Effector memory CD8-positive, alpha-beta T cell (primary cell): ENCODE data around the gene HCN4.

Experiments used
- ATAC-seq: fragments of 150-1000 bp; cut with Tn5 transposase; replicated peaks from 2 replicates; pipeline ENCODE4 v1.10.0; 2021; ENCODE audit warnings: mild to moderate bottlenecking, moderate library complexity
- DNase-seq, 3 experiments: peaks; one replicate each; pipeline ENCODE4 v3.0.0; 2021
- H3K27ac Mint-ChIP-seq, 2 donors: one replicate each; pipeline ENCODE4 v1.8.0; 2022; ENCODE audit warnings: mild to moderate bottlenecking in 2 of 2, mixed read lengths in 2 of 2, moderate library complexity in 2 of 2
- H3K27me3 Mint-ChIP-seq, 2 donors: one replicate each; pipeline ENCODE4 v1.8.0; 2022; ENCODE audit warnings: mixed read lengths in 2 of 2
- H3K36me3 Mint-ChIP-seq: one replicate; pipeline ENCODE4 v1.8.0; 2022; ENCODE audit warnings: mild to moderate bottlenecking, moderate library complexity, mixed read lengths; ENCODE audit not compliant: insufficient read depth
- H3K4me1 Mint-ChIP-seq, 2 donors: one replicate each; pipeline ENCODE4 v1.8.0; 2022; ENCODE audit warnings: low read depth in 2 of 2, mixed read lengths in 2 of 2
- H3K4me3 Mint-ChIP-seq, 2 donors: one replicate each; pipeline ENCODE4 v1.8.0; 2022; ENCODE audit warnings: mild to moderate bottlenecking in 2 of 2, mixed read lengths in 2 of 2, moderate library complexity in 2 of 2
- H3K9me3 Mint-ChIP-seq, 2 donors: one replicate each; pipeline ENCODE4 v1.8.0; 2022; ENCODE audit warnings: mixed read lengths in 2 of 2

Gene HCN4

DNA sequence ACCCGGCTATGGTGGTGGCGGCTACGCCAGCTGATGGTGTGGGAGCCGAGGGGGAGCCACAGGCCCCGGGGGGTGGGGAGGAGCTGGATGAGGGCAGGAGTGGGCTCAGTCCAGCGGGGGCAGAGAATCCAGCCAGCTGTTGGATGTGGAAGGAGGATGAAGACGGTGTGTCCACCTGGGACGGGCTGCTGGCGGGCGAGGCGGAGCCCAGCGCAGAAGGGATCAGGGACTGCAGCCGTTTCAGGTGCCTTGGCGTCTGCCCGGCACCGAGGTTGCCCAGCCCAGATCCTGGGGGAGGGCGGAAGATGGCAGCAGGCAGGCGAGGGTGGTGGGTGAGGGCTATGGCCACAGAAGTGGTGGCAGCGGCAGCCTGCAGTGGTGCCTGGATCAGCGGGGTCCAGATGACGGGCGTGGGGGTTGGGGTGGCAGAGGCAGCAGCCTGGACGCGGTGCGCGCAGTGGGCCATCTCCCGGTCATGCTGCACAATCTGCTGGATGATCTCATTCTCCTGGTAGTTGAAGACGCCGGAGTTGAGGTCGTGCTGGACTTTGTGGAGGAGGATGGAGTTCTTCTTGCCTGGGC lies 45.3 kb downstream of the HCN4 start:
- H3K36me3 Mint-ChIP-seq = no peaks in the 10 kb centered on the region
- peaks cover 0 to 2% of the 10 kb centered on the region in 2 donors for H3K4me1 Mint-ChIP-seq
- H3K4me3 Mint-ChIP-seq = no peak overlapping the region
- ATAC-seq (no peak), DNase-seq (no peak)
- no peaks in the 10 kb centered on the region for H3K9me3 Mint-ChIP-seq
- H3K27me3 Mint-ChIP-seq = peaks cover 20 to 68% of the 10 kb centered on the region in 2 donors
- no peak overlapping the region for H3K27ac Mint-ChIP-seq

DNA sequence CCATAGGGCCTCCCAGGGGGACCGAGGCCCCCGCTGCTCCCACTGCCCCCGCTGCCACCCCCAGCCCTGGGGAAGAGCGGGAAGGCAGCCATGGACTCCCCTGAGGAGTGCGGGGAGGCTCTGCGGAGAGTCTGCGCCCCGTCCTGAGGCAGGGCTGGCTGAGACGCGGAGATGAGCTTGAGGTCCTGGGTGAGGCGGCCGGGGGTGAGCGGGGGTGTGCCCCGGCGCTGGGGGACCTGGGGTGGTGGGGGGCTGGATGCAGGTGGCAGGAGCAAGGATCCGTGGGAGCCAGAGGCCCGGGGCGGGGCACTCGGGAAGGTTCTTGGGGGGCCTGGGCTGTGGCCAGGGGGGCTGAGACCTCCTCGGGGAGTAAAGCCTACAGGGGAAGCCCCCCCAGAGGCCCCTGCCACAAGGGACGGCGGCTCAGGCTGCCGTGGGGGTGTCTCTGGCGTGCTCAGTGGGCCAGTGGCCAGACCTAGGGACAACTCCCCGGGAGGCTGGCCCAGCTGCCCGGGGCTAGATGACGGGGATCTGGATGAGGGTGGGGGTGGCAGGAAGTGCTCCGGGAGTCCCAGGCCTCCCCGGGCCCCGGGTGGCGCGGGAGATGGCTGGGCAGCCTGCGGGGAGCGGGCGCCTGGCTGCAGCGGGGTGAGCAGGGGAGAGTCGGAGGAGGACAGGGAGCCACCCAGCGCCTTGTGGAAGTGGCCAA lies 45.9 kb downstream of the HCN4 start:
- DNase-seq (no peak), ATAC-seq (no peak)
- Mint-ChIP-seq H3K36me3 (no peaks in the 10 kb centered on the region), H3K27me3 (peaks cover 22 to 61% of the 10 kb centered on the region in 2 donors), H3K4me1 (peaks cover 0 to 2% of the 10 kb centered on the region in 2 donors), H3K27ac (no peak overlapping the region), H3K9me3 (no peaks in the 10 kb centered on the region), H3K4me3 (no peak overlapping the region)

DNA sequence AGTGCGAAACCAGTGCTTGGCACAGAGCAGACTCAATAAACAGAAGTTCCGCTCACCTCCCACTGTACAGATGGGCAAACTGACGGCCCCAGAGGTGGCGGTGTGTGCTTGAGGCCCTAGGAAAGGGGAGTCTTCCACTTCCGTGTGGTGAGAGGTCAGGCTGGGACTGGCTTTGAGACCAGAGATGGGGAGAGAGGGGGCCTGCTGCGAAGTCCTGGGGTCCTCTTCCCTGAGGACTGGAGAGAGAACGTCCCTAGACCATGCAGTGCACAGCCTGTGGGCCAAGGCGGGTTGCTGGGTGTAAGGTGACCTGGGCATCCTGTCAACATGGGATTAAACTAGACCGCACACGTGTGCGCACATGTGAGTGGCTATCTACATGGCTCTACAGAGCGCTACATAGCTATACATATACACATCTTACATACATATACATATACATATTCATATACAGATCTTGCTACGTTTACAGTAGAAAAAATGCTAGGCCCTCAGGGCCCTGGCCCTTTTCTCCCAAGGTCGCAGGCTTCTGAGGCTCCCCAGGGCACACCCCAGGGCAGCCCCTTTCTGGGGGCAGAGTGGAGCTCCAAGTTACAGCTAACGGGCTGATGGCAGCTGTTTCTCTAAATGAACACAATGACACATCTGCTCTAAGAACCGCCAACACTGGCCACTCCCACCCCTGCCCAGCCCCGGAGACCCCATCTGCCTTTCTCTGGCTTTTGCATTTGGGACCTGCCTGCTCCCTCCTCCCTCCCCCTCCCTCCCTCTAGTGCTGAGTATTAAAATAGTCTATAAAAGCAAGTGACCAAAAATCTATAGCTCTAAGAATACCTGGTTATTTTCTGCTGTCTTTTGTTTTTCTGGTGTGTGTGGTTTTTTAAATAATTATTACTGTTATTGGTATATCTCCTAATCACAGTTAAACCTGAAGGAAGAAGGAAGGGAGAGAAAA lies 47.0 kb downstream of the HCN4 start:
- Mint-ChIP-seq H3K4me3 (no peak overlapping the region), H3K9me3 (no peaks in the 10 kb centered on the region), H3K27me3 (peaks cover 28 to 54% of the 10 kb centered on the region in 2 donors), H3K4me1 (peaks cover 2 to 4% of the 10 kb centered on the region in 2 donors), H3K36me3 (no peaks in the 10 kb centered on the region), H3K27ac (no peak overlapping the region)
- DNase-seq (no peak), ATAC-seq (no peak)

DNA sequence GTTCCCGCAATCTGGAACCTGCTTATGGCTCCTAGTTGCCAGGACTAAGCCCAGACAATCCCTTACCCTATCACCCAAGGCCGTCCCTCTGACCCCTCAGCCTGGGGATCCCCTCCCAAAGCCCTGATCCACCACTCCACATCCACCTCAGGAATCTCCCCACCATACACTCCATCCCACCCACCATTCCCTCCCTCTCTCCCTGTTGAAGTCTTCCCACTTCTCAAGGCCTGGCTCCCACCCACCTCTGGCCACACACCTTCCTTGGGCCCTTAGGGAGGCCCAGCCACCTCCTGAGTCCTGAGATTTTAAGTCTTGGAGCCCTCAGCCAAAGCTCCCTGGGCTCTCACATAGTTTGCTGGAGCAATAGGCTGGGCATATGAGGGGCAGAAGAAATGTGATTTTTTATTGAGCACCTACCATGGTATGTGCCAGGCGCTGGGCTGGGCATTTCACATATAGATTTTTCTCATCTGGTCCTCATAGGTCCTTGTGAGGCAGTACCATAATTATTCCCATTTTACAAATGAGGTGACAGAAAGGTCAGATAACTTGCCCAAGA lies 48.1 kb downstream of the HCN4 start:
- no peak overlapping the region for H3K4me3 Mint-ChIP-seq
- peaks cover under 1 to 4% of the 10 kb centered on the region in 2 donors for H3K4me1 Mint-ChIP-seq
- DNase-seq = no peak

DNA sequence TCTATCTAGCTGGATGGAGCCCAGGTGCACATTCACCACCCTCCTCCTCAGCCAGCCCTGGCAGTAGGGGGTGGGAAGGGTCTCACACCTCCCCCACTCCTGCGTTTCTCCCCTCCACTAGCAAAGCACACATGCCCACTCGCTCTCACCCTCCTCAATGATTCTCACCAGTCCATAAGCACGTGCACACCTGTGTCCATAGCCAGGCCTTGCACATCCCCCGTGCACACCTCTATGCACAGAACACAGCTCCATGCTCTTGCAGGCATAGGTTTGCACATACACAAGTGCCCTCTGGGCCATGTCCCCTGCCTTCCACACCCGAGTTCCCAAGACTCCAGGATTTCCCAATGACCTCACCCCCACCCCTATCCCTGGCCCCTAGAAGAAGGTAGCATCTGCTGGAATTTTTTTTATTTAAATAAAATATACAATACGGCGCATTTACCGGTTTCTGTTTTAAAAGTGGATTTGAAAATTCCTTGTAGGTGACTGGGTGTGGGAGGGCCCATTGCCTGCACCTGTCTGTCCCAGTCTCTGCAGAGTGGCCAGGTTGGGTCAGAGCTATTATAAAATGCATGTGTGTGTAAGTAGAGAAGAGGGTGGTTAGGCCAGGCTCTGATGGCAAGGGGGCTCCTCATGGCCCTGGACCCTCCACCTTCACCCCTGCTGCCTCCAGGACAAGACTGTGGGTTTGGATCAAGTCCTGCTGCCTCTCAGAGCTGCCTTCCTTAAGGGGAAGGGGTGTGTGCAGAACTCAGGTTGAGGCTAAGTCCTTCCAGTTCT lies 49.1 kb downstream of the HCN4 start:
- no peaks in the 10 kb centered on the region for H3K9me3 Mint-ChIP-seq
- no peak for ATAC-seq
- no peak overlapping the region for H3K27ac Mint-ChIP-seq
- no peak for DNase-seq
- no peak overlapping the region for H3K4me3 Mint-ChIP-seq
- H3K27me3 Mint-ChIP-seq = peaks cover 29 to 44% of the 10 kb centered on the region in 2 donors
- peaks cover 0 to 4% of the 10 kb centered on the region in 2 donors for H3K4me1 Mint-ChIP-seq
- H3K36me3 Mint-ChIP-seq = no peaks in the 10 kb centered on the region

More for the DNA sequence above, 48.1 kb downstream of the HCN4 start:
- Mint-ChIP-seq H3K9me3 (no peaks in the 10 kb centered on the region), H3K27ac (no peak overlapping the region), H3K27me3 (peaks cover 28 to 46% of the 10 kb centered on the region in 2 donors), H3K36me3 (no peaks in the 10 kb centered on the region)
- ATAC-seq = no peak

DNA sequence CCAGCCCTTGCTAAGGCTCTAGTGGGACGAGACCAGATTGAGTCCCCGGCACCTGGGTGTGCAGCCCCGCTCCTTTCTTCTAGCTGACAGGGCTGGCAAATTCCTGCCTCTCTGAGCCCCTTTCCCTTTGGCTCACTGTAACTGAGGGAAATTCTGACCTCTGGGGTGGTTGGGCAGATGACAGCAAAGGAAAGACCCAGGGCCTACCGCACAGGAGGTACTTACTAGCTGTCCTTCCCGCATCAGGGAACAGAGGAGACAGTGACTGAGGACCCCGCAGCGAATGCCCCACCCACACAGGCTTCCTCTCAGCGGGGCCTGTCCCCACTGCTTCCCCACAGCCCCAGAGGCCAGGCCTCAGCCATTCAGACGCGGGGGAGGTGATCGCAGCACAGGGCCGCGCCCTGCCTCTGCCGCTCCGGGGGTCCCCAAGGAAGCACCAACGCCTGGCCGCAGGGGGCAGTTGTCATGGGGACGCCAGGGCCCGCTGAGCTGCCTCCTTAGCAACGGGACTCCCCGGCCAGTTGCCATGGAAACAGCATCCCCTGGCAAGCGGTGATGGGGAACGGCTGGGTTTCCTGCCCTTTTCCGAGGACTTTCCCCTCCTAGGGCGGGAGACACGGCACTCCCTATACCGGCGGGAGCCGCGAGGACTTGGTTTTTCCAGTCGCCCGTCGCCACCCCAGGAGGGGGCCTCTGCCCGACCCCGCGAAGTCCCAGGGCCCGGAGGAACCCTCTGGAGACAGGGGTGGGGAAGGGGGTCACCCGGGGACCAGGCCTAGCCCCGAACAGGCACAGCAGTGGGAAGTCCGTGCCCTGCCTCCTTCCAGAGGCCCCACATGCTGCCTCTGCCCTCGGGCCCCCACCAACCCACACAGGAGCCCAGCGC lies 50.1 kb downstream of the HCN4 start:
- no peaks in the 10 kb centered on the region for H3K36me3 Mint-ChIP-seq
- peaks cover 0 to 4% of the 10 kb centered on the region in 2 donors for H3K4me1 Mint-ChIP-seq
- H3K9me3 Mint-ChIP-seq = no peaks in the 10 kb centered on the region
- no peak overlapping the region for H3K27ac Mint-ChIP-seq
- H3K27me3 Mint-ChIP-seq = peaks cover 34 to 44% of the 10 kb centered on the region in 2 donors
- ATAC-seq (no peak), DNase-seq (no peak)
- no peak overlapping the region for H3K4me3 Mint-ChIP-seq

DNA sequence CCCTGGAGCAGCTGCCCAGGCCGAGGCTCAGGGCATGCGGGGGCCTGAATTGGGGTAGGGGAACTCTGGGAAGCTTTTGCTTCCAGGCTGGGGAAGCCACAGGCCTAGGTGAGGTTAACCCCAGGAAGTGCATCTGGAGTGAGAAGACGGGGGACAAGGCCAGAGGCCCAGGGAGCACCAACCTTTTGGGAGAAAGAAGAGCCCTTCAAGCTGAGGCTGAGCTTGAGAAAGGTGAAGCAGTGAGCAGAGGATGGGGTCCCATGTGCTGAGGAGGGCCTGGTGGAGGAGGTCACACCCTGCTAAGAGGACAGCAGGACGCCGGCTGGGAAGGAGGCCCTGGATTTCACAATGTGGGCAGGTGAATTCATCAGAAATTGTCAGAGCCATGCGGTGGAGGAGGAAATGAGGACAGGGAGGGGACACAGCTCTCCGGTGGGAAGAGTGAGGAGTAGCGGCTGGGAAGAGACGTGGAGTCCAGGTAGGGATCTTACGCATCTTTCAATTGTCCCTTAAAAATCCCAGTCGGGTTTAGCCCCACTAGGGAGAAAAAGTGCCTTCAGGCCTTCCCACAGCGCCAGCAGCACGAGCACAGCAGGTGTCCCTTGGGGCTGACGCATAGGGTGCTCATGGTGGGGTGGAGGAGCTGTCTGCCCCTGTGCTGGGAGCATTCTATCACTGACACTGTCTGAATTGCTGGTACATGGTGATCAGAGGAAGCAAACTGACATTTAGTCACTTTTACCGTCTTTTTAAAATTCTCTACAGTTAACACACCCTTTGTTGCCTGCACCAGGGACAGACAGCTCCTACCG lies 50.9 kb downstream of the HCN4 start:
- H3K27me3 Mint-ChIP-seq = peaks cover 34 to 40% of the 10 kb centered on the region in 2 donors
- no peaks in the 10 kb centered on the region for H3K9me3 Mint-ChIP-seq
- DNase-seq (no peak), ATAC-seq (no peak)
- H3K36me3 Mint-ChIP-seq = no peaks in the 10 kb centered on the region
- peaks cover 0 to 4% of the 10 kb centered on the region in 2 donors for H3K4me1 Mint-ChIP-seq
- H3K4me3 Mint-ChIP-seq = no peak overlapping the region
- no peak overlapping the region for H3K27ac Mint-ChIP-seq

DNA sequence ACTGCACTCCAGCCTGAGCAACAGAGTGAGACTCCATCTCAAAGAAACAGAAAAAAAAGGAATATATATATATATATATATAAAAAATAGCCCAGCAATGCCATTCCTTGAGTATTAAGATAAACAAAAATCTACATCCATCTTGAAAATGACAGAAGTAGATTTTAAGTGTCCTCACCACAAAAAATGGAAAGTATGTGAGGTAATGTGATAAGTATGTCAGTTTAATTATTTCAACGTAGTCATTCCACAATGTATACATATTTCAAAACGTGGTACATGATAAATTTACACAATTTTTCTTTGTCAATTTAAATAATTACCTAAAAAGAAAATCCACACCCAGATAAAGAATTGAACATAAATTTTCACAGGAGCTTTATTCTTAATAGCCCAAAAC lies 54.9 kb downstream of the HCN4 start:
- H3K27ac Mint-ChIP-seq = no peak overlapping the region

DNA sequence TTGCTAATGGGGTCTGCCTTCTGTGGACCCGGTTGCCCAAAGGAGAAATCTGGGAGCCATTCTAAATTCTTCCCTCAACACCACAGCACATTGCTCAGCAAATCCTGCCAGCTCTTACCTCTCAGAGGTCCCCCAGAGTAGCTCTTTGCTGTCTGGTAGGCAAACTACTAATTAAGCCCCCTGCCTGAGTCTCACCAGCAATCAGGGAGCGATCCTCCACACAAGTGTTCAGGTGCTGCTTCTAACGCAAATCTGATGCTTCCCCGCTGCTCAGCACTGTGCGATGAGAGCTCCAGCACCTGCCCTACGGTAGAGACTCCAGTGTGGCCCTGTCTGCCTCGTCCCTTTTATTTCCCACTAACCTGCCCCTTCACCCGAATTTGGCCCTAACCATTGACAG lies 60.5 kb downstream of the HCN4 start:
- Mint-ChIP-seq H3K27ac (no peak overlapping the region), H3K4me1 (no peaks in the 10 kb centered on the region), H3K9me3 (no peaks in the 10 kb centered on the region), H3K4me3 (no peak overlapping the region), H3K36me3 (no peaks in the 10 kb centered on the region), H3K27me3 (no peaks in the 10 kb centered on the region)
- no peak for DNase-seq
- no peak for ATAC-seq

More for the DNA sequence above, 54.9 kb downstream of the HCN4 start:
- Mint-ChIP-seq H3K4me3 (no peak overlapping the region), H3K36me3 (no peaks in the 10 kb centered on the region), H3K27me3 (peaks cover 0 to 14% of the 10 kb centered on the region in 2 donors), H3K4me1 (peaks cover 0 to 4% of the 10 kb centered on the region in 2 donors), H3K9me3 (no peaks in the 10 kb centered on the region)
- ATAC-seq = no peak
- DNase-seq = no peak

DNA sequence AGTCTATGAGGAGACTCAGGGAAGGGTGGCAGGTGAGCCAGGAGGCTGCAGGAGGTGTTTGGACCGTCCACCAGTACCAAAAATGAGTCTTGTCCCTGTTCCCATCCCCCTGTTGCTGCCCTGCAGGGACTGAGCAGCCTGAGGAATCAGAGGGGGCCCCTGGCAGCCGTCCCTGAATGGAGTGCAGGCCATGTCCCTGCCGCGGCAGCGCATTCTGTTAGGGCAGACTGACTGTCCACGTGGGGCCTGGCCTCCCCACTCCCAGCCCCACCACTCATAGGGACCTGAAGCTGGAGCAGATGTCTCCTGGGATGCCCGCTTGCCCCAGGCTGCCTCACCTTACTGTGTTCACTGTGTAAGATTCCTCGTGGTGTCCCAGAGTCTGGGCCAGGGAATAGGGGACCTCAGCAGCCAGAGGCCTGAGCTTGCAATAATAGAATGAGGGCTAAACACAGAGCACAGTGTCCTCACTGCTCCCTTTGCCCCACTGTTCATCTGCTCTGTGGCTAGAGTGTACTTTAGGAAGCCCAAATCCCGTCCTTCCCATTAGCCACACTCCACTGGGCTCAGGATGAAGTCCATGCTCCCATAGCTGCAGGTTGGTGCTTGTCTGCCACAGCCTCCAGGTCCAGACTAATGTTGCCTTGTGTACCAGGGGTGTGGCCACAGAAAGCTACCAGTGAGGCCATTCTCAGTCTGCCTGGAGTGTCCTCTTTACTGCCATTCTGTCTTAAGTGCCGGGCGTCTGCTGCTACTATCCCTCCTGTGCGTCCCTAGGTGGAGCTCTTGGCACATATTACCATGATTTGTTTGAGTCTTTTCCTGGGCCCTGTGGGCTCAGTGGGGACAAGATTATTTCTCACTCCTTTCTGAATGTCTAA lies 63.2 kb downstream of the HCN4 start:
- Mint-ChIP-seq H3K27ac (no peak overlapping the region), H3K36me3 (no peaks in the 10 kb centered on the region), H3K4me3 (no peak overlapping the region), H3K27me3 (no peaks in the 10 kb centered on the region), H3K4me1 (peaks cover 0 to 1% of the 10 kb centered on the region in 2 donors), H3K9me3 (no peaks in the 10 kb centered on the region)
- DNase-seq (peak in 2 of 3 experiments; percentile 19), ATAC-seq (peak; percentile 33)

DNA sequence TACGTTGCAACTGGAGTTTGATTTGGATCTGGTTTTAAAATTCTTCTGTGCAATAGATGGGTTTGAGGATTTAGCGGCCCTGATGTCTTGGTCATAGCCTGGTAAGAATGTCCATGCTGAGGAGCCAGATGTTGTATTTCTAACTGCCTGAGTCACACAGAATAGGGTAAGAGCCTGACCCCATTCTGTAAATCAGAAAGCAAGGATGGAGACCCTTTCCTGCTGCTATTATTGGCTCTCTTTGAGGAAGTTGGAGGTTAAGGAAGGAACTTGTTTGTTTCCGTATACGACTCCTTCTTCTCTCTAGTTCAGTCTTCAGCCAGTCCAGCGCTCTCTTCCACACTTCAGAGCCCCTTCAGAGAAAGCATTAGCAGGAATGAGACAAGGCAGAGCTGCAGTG lies 65.1 kb downstream of the HCN4 start:
- Mint-ChIP-seq H3K27ac (no peak overlapping the region), H3K4me3 (no peak overlapping the region), H3K4me1 (peaks cover 0 to 1% of the 10 kb centered on the region in 2 donors), H3K36me3 (no peaks in the 10 kb centered on the region), H3K27me3 (no peaks in the 10 kb centered on the region), H3K9me3 (no peaks in the 10 kb centered on the region)
- DNase-seq = no peak
- no peak for ATAC-seq
